A172 (cell line): ENCODE measurements around the gene TACC2. TPM values are rescaled to one million over a fixed set of nuclear protein-coding genes. Genes with fewer than 3 reads are reported as not detected.

Experiments
- DNase-seq: peaks from one replicate; pipeline ENCODE4 v3.0.0-alpha.2; 2015; ENCODE audit warnings: low spot score
- total RNA-seq: library from RNA; depleted of rRNA; stranded (reverse); fragments of >200 nt; shearing (Covaris generic); gene quantifications from 2 replicates; pipeline ENCODE4 v1.2.3, GENCODE V29; 2014

Gene TACC2
- total RNA-seq, 1 experiment from 2014 or later, result 8.5 TPM

- no peak for DNase-seq
These were observed 135.4 kb downstream of the TACC2 start for GRCh38 chr10:122124342-122124741.

DNA sequence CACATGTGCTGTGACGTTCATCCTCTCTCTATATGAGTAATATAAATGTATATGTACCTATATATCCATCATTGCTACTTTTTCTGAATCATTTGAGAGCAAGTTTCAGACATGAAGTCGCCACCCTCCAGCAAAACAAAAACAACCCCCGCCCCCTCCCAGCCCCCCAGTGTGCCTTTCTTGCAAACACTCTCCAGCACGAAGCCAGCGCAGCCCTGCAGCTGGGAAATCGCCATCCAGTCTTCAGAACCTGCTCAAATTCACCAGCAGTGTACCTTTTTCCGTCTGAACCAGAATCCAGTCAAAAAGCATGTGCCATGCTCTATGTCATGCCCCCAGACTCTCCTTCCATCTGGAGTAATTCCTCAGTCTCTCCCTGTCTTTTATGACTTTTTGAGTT is 135.8 kb downstream of the TACC2 start:
- no peak for DNase-seq

- DNase-seq, result peak; percentile 87
These were observed 138.0 kb downstream of the TACC2 start for GRCh38 chr10:122126763-122127659.

GRCh38 chr10:122127943-122128342 is 139.0 kb downstream of the TACC2 start:
- DNase-seq, result peak; percentile 60

- DNase-seq, result peak; percentile 28
These were observed 139.4 kb downstream of the TACC2 start for GRCh38 chr10:122128357-122128756.

- DNase-seq, result no peak
These were observed 141.6 kb downstream of the TACC2 start for GRCh38 chr10:122130474-122131110.

- DNase-seq, result no peak
These were observed 143.4 kb downstream of the TACC2 start for GRCh38 chr10:122132331-122132755.

- DNase-seq, result no peak
These were observed 144.1 kb downstream of the TACC2 start for GRCh38 chr10:122132882-122133565.

DNA sequence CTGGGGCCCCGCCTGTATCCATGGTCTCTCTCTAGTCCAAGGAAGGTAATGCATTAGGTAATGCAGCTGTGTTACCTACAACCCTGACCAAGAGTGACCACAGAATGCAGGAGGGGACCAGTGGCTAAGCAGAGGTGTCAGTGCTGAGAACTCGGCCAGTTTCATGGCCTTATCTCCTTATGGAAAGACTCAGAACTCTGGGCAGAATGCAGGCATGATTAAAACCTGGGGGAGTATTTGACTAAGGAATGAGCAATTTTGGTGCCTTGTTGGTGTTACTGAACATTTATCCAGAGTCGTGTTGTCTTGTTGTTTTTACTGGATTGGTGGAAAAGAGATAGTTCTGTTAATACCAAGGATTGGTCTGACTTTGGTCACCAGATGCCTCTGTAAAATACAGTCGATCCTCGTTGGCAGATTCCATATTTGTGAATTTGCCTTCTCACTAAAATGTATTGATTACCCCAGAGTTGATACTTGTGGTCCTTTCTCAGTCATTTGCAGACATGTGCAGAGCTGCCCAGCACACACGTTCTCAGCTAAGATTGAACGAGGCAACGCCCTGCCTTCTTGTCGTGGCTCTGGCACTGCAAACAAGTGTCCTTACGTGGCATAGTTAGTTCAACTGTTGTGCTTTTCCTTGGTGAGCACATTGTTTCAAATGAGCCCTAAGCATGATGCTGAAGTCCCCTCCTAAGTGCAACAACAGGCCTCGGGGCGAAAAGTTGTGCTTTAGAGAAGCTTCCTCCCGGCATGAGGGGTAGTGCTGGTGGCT is 146.5 kb downstream of the TACC2 start:
- DNase-seq, result no peak

DNA sequence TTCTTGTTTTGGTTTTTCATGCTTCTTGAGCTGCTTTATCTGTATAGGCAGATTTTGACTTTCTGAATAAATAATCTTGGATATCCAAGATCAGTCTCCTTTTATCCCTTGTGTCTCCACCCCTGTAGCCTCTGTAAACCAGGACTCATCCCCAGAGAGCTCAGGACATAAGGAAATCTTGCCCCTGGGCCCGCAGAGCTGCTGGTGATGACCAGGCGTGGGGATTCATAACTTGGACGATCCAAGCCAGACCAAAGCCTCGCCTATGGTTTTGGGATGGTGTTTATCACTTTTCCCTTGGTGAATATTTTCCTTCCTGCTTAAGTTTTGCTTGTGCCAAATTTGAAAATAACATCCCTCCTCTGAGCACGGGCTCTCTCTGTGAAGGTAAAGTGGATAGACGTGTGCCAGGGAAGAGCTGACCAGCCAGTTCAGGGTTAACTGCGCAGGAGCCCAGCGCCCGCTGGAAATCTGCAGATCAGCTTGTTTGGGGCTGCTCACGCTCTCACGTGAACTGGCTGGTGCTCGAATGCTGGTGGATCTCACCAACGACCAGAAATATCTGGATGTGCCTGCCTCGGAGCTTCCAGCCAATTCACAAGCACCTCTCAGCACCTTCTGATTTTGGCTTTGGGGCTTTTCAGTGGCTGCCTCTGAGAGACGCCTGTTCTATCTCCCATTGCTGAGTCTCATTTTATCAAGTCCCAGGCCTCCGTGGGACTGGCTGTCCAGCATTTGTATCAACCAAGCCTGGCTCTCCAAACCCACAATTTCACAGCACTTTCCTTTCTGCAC is 150.1 kb downstream of the TACC2 start:
- no peak for DNase-seq

- no peak for DNase-seq
These were observed 150.7 kb downstream of the TACC2 start for GRCh38 chr10:122139627-122140170.

DNA sequence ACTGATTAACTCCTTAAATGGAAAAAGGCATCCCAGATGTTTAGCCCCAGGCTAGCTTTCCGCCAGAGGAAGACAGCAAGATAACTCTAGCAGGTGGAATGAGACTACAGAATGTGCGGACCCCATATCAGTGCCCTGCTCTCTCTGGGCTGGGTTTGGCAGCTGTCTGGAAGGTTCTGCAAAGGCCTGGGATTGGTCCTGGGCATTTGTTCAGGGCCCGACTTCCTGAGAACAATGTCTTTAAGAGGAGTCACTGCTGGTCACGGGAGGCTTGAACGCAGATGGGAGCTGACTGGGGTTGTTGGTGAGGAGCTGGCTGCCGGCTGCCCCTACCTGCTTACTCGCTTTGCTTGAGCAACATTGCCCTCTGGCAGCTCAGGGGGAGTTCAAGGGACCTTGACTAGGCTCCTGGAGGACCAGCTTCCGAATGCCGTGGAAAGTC is 151.5 kb downstream of the TACC2 start:
- peak; percentile 46 for DNase-seq

GRCh38 chr10:122140941-122141623 is 152.1 kb downstream of the TACC2 start:
- DNase-seq, result peak; percentile 90

DNA sequence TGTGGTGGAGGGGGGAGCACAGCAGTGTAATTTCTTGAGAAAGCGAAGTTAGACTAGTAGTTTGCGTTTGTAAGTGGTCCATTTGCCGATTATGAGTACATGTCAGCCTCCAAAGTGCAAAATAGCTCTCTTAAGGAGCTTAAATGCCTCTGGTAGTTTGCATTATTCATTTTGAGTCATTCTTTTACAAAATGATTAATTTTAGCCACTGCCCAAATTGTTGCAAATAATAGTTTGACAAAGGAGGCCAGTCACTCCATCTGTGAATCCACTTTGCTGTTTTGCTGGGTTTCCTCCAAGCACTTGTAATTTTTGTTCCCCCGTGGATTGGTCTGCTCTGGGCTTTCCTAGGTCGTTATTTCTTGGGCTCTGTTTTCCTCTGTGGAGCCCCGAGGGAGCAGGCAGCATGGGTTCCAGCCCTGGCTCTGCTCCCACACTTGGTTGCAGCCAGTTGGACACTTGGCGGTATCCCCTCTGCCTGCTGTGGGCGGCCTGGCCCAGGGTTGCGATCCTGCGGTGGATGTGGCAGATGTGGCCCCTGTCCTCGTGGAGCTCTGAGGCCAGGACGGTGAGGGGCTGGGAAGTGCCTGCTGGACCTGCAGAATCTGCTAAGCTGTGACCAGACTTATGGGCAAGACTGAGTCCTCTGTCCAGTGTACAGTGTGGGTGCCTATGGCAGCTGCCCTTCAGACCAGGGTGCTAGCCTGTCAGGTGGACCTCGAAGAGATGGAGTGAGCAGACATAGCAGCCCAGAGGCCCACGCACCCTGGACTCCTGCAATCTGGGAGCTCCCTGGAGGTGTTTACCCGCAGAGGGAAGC is 153.1 kb downstream of the TACC2 start:
- DNase-seq, result peak; percentile 35

DNA sequence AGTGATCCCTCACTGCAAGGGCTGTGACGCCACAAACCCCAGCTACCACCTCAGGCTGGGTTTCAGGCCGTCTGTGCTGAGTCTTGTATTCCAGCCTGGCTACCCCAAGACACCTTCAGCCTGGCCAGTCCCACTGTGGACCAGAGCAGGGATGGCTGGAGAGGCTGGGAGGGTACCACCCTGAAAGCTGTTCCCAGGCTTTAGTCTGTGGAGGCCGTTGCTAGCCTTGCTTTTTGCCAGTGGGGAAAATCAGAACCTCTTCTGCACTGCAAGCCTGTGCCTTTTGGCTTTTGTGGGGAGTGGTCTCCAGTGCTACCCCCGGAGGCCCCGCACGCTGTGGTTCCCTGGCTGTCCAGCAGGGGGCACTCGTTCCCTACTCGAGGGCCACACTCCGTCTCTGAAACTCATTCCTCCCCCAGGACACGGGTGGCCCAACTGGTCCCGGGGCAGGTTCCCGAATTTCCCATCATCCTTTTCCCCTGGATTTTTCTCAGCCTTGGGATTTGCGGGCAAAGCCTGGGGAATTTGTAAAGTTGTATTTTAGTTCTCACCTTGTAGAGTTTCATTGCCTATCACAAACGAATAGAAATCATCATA is 153.8 kb downstream of the TACC2 start:
- no peak for DNase-seq

DNA sequence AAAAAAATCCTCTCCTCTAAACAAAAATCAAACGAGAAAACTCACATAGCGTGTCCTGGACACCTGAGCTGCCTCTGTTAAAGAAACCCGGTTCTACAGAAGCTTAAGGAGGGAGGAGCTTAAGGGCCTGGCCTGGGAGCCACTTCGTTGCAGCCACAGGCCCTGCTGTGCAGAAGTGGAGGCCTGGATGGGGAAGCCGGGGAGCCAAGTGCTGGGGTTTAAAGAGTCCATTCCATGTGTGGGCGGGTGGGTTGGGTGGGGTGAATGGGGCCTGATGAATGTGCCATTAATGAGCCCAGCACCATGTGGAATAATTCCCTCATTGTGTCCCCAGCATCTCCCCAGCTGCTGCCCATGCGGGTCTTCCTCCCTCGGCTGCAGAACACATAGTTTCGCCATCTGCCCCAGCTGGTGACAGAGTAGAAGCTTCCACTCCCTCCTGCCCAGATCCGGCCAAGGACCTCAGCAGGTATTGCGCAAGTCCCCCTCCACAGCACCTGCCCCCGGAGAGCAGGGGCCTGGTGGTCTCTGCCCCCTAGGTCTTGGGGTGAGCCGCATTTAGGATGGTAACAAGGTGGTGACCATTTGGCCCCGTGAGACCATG is 154.4 kb downstream of the TACC2 start:
- DNase-seq, result no peak

- no peak for DNase-seq
These were observed 155.2 kb downstream of the TACC2 start for GRCh38 chr10:122144199-122144598.

GRCh38 chr10:122145113-122145512 is 156.2 kb downstream of the TACC2 start:
- DNase-seq, result no peak
